ENCODE data around the gene GSTK1. TPM values are rescaled to one million over a fixed set of nuclear protein-coding genes. Genes with fewer than 3 reads are reported as not detected.

Gene GSTK1
- total and polyA plus RNA-seq, 9 of the 15 experiments (the other 6 are each of a cell fraction or from before 2014, with no cell fraction given), result 155 to 441 (median 233) TPM

- peak; percentile 59 to 90; a peak in 2 of 4 replicates for TF ChIP-seq UBTF (IDR thresholded peaks at IDR 0.05; ENCODE audit: borderline replicate concordance in 1 of 2, low read depth in 2 of 2, low read length in 2 of 2)
- peak; percentile 65 for TF ChIP-seq ARID1B (IDR thresholded peaks at IDR 0.05)
- no peak for TF ChIP-seq SMC3 (conservative IDR thresholded peaks at IDR 0.05; ENCODE audit: insufficient read depth, low read depth, low read length)
- TF ChIP-seq ZNF263 (CRISPR knock-in tag; IDR thresholded peaks at IDR 0.05; ENCODE audit: borderline replicate concordance), result peak; percentile 69; the same call in 1 of the 2 replicates
- TF ChIP-seq MEIS2 (IDR thresholded peaks at IDR 0.05; ENCODE audit: partially characterized antibody), result no peak
- TF ChIP-seq NBN (IDR thresholded peaks at IDR 0.05; ENCODE audit: low read depth), result peak; percentile 81; the same call in 1 of the 2 replicates
- TF ChIP-seq ZNF217 (CRISPR knock-in tag; IDR thresholded peaks at IDR 0.05), result no peak
- peak; percentile 85 for TF ChIP-seq HBP1 (CRISPR knock-in tag; IDR thresholded peaks at IDR 0.05)
- TF ChIP-seq ZNF232 (CRISPR knock-in tag; IDR thresholded peaks at IDR 0.05), result 0 out of 2 replicates have a peak, but pooled peaks have one; percentile 76
- peak; percentile 68 for TF ChIP-seq CTBP1 (IDR thresholded peaks at IDR 0.05; ENCODE audit: borderline replicate concordance)
- TF ChIP-seq ZNF274 (IDR thresholded peaks at IDR 0.05; ENCODE audit: borderline replicate concordance, low read depth, low read length), result no peak
- peak; percentile 92 to 93 for TF ChIP-seq NRF1 (conservative IDR thresholded peaks at IDR 0.05 in 1 of 2, IDR thresholded peaks at IDR 0.05 in 1 of 2)
- TF ChIP-seq NFATC3 (IDR thresholded peaks at IDR 0.05), result no peak
- peak; percentile 57 to 88 for TF ChIP-seq MNT (conservative IDR thresholded peaks at IDR 0.05)
- 0 out of 2 replicates have a peak, but pooled peaks have one; percentile 88 for TF ChIP-seq HDAC6 (IDR thresholded peaks at IDR 0.05; ENCODE audit: low read depth, low read length)
- TF ChIP-seq MCM2 (IDR thresholded peaks at IDR 0.05; ENCODE audit: low read depth), result no peak
- TF ChIP-seq KDM5B (IDR thresholded peaks at IDR 0.05; ENCODE audit: insufficient replicate concordance, low read depth, low read length), result peak; percentile 100
- TF ChIP-seq FOXK2 (conservative IDR thresholded peaks at IDR 0.05 in 1 of 2, IDR thresholded peaks at IDR 0.05 in 1 of 2; ENCODE audit: low read depth in 2 of 2), result peak in 1 of 2 experiments; percentile 38; a peak in 1 of 4 replicates
- TF ChIP-seq SFPQ (IDR thresholded peaks at IDR 0.05; ENCODE audit: low read depth, low read length), result no peak
Observed at GRCh38 chr7:143263266-143264195, at the start of gene GSTK1 (continued).

Data from K562 (cell line).